Activated CD4-positive, alpha-beta T cell treated with anti-CD3 and anti-CD28 coated beads, Interleukin-2, amount 50 U/mL, for 4 hours (primary cell): Measurements from ENCODE around the gene LARP1B.
"Not testable (repeated sequence)": the region's sequence is repeated elsewhere in the genome, so short reads cannot be mapped to it uniquely, and the experiment has no call there.

Source experiments
- DNase-seq, 2 experiments: peaks; one replicate each; pipeline ENCODE4 v3.0.0-alpha.2; 2020

Gene LARP1B

GRCh38 chr4:128228845-128229795 lies 168.0 kb downstream of the LARP1B start:
- DNase-seq = no peak

- DNase-seq = no peak
These were observed 171.6 kb downstream of the LARP1B start for GRCh38 chr4:128232719-128233118.

- DNase-seq = no peak
These were observed 173.7 kb downstream of the LARP1B start for GRCh38 chr4:128234836-128235235.

GRCh38 chr4:128241019-128241418 lies 179.9 kb downstream of the LARP1B start:
- DNase-seq = no peak

GRCh38 chr4:128241425-128241913 lies 180.4 kb downstream of the LARP1B start:
- DNase-seq = no peak

GRCh38 chr4:128241981-128242380 lies 180.9 kb downstream of the LARP1B start:
- no peak for DNase-seq

- no peak for DNase-seq
These were observed 181.5 kb downstream of the LARP1B start for GRCh38 chr4:128242601-128243000.

- no peak for DNase-seq
These were observed 183.3 kb downstream of the LARP1B start for GRCh38 chr4:128244379-128244778.

- DNase-seq = not testable (repeated sequence)
These were observed 184.3 kb downstream of the LARP1B start for GRCh38 chr4:128245391-128245790.

GRCh38 chr4:128247906-128248305 lies 186.8 kb downstream of the LARP1B start:
- no peak for DNase-seq

GRCh38 chr4:128249787-128250668 lies 188.9 kb downstream of the LARP1B start:
- DNase-seq = no peak

GRCh38 chr4:128255906-128256305 lies 194.8 kb downstream of the LARP1B start:
- no peak for DNase-seq

GRCh38 chr4:128256539-128256938 lies 195.4 kb downstream of the LARP1B start:
- DNase-seq = no peak

GRCh38 chr4:128258166-128258565 lies 197.1 kb downstream of the LARP1B start:
- DNase-seq = not testable (repeated sequence)

GRCh38 chr4:128259889-128260288 lies 198.8 kb downstream of the LARP1B start:
- not testable (repeated sequence) for DNase-seq
